ENCODE results near the gene PPFIA2. TPM values are rescaled to one million over a fixed set of nuclear protein-coding genes. Genes with fewer than 3 reads are reported as not detected.

PPFIA2 gene
- total and polyA plus RNA-seq, 9 of the 15 experiments (the other 6 are each of a cell fraction or from before 2014, with no cell fraction given) = not detected

DNA sequence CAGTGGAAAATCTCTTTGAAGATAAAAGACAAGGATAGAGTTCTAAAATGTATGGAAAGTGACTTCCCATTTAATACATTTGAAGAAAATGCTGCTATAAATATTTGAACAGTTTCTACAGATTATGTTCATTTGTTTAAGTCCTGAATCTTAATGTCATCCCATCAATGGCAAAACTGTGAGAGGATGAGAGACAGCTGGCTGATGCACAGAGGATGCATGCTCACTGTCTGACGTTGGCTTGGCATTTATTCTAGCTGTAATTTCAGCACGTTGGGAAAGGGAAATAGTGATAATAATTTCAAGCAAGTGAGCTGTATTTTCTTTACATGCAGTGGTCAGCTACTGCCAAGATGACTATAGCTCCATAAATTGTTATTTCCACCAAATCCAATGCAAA is 40.5 kb downstream of the PPFIA2 start (continued):
- TF ChIP-seq TAF1 (IDR thresholded peaks at IDR 0.05; ENCODE audit: control insufficient read depth, extremely low read depth, insufficient read depth, low read length, severe bottlenecking) (no peak), CHCHD3 (CRISPR knock-in tag; IDR thresholded peaks at IDR 0.05) (no peak), BRF1 (IDR thresholded peaks at IDR 0.05; ENCODE audit: borderline replicate concordance, extremely low read depth, insufficient read length) (no peak), ZC3H4 (CRISPR knock-in tag; IDR thresholded peaks at IDR 0.05; ENCODE audit: borderline replicate concordance) (no peak), EP400 (IDR thresholded peaks at IDR 0.05) (no peak), SP1 (CRISPR knock-in tag; IDR thresholded peaks at IDR 0.05) (no peak), POLR2B (IDR thresholded peaks at IDR 0.05; ENCODE audit: low read depth, partially characterized antibody) (no peak), ZNF12 (CRISPR knock-in tag; IDR thresholded peaks at IDR 0.05) (no peak), FOXK1 (CRISPR knock-in tag; IDR thresholded peaks at IDR 0.05; ENCODE audit: borderline replicate concordance) (no peak)

GRCh38 chr12:81712536-81712935 is 46.6 kb downstream of the PPFIA2 start:
- Histone ChIP-seq H3K27ac (ENCODE audit: extremely low read depth, low read depth, low read length) (no peak overlapping the region), H3K79me2 (ENCODE audit: control insufficient read depth, insufficient read depth, low read length) (no peaks in the 10 kb centered on the region), H3K4me3 (no peak overlapping the region), H3K9me3 (replicated peaks; ENCODE audit: control insufficient read depth, insufficient read depth, low read depth, low read length) (peaks cover 2% of the 10 kb centered on the region), H4K20me1 (replicated peaks; ENCODE audit: control insufficient read depth, insufficient read depth, low read length) (no peaks in the 10 kb centered on the region), H3K4me1 (replicated peaks in 1 of 2; ENCODE audit: control insufficient read depth in 2 of 2, insufficient read depth in 2 of 2, low read length in 2 of 2) (no peaks in the 10 kb centered on the region), H3K36me3 (ENCODE audit: control insufficient read depth, insufficient read depth, low read length) (no peaks in the 10 kb centered on the region), H3K27me3 (ENCODE audit: control insufficient read depth in 2 of 2, insufficient read depth in 2 of 2, low read length in 2 of 2) (no peaks in the 10 kb centered on the region), H3K4me2 (ENCODE audit: insufficient read depth, low read length) (no peak overlapping the region), H3K9me1 (ENCODE audit: control insufficient read depth, insufficient read depth, low read length) (no peaks in the 10 kb centered on the region), H3K9ac (ENCODE audit: insufficient read depth in 1 of 2, low read depth in 2 of 2, low read length in 2 of 2) (no peak overlapping the region), H2AFZ (ENCODE audit: low read depth, low read length) (no peak overlapping the region)
- no TSS peak for BruUV-seq (replicated peaks)
- intact Hi-C loops (cut with micrococcal nuclease) = no loop called here
- DNase-seq (ENCODE audit: extremely low read depth in 1 of 4, low spot score in 3 of 4) (no peak), FAIRE-seq (no peak), ATAC-seq (no peak)
- in situ Hi-C loops (cut with MboI) = no loop called here
- ChIA-PET POLR2A (no interaction called here), CTCF (ENCODE audit: low intra/inter-chr PET ratio) (no interaction called here)
- TF ChIP-seq ZSCAN32 (CRISPR knock-in tag; IDR thresholded peaks at IDR 0.05) (no peak), ZNF311 (CRISPR knock-in tag; IDR thresholded peaks at IDR 0.05) (no peak), ZNF764 (CRISPR knock-in tag; IDR thresholded peaks at IDR 0.05; ENCODE audit: low read depth) (no peak), TEAD1 (CRISPR knock-in tag; IDR thresholded peaks at IDR 0.05) (no peak), KLF6 (CRISPR knock-in tag; IDR thresholded peaks at IDR 0.05; ENCODE audit: borderline replicate concordance) (no peak), BCL6 (CRISPR knock-in tag; IDR thresholded peaks at IDR 0.05) (no peak), FIP1L1 (IDR thresholded peaks at IDR 0.05; ENCODE audit: low read depth, low read length, poor library complexity, severe bottlenecking) (no peak), ZSCAN29 (IDR thresholded peaks at IDR 0.05) (no peak), ZNF282 (CRISPR knock-in tag; IDR thresholded peaks at IDR 0.05) (no peak), HMG20B (CRISPR knock-in tag; IDR thresholded peaks at IDR 0.05) (no peak), CREB1 (IDR thresholded peaks at IDR 0.05) (no peak), CREB1 (CRISPR knock-in tag; IDR thresholded peaks at IDR 0.05) (no peak), ARID1B (IDR thresholded peaks at IDR 0.05) (no peak), PML (IDR thresholded peaks at IDR 0.05; ENCODE audit: low read length) (no peak)
- TF ChIP-seq, protein P1, sequence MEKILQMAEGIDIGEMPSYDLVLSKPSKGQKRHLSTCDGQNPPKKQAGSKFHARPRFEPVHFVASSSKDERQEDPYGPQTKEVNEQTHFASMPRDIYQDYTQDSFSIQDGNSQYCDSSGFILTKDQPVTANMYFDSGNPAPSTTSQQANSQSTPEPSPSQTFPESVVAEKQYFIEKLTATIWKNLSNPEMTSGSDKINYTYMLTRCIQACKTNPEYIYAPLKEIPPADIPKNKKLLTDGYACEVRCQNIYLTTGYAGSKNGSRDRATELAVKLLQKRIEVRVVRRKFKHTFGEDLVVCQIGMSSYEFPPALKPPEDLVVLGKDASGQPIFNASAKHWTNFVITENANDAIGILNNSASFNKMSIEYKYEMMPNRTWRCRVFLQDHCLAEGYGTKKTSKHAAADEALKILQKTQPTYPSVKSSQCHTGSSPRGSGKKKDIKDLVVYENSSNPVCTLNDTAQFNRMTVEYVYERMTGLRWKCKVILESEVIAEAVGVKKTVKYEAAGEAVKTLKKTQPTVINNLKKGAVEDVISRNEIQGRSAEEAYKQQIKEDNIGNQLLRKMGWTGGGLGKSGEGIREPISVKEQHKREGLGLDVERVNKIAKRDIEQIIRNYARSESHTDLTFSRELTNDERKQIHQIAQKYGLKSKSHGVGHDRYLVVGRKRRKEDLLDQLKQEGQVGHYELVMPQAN (IDR thresholded peaks at IDR 0.05; ENCODE audit: borderline replicate concordance) = no peak
- TF ChIP-seq, protein P2, sequence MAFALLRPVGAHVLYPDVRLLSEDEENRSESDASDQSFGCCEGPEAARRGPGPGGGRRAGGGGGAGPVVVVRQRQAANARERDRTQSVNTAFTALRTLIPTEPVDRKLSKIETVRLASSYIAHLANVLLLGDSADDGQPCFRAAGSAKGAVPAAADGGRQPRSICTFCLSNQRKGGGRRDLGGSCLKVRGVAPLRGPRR (CRISPR knock-in tag; IDR thresholded peaks at IDR 0.05) = no peak
- WGBS (ENCODE audit: insufficient coverage, low coverage, missing lambda C conversion rate) = 0% methylated on average over 3 of the region's 3 CpGs
